H54 (cell line): ENCODE measurements around the gene WIF1.

Experiments used
- DNase-seq: peaks from one replicate; pipeline ENCODE4 v3.0.0; 2011; ENCODE audit warnings: low spot score, mixed read lengths; ENCODE audit not compliant: insufficient read length
- FAIRE-seq: peaks from 3 replicates; lab custom pipeline; 2011; peaks lifted over from hg19 to GRCh38; lab: Jason Lieb, UNC
- POLR2A ChIP-seq: IDR thresholded peaks from 2 replicates; pipeline ENCODE4 v1.6.1; 2011; ENCODE audit warnings: low read depth, mild to moderate bottlenecking, low read length

WIF1 gene

DNA sequence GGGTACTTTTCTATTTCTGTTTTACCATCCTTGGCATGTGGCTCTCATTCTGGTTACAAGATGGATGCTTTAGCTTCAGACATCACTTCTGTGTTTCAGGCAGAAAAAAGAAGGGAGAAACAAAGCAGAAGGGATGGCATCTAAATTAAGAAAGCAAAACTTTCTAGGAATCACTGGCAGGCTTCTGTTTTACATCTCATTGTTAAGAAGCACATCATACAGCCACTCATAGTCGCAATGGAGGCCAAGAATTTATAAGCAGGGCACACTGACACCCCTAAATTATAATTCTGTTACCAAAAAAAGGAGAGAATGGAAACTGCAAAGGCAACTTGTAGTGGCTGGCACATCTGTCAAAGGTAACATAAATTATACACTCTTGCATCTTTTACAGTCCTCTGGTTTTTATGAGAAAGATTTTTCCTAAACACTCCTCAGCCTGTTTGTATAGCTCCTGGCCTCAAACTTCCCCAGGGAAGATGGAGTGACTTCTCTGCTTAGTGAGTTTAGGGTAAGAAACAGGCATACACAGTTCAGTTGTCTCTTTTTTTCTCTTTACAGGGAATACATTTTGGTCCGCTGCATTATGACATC, 26.3 kb upstream of the WIF1 start:
- FAIRE-seq (no peak), DNase-seq (no peak)
- no peak for TF ChIP-seq POLR2A

- no peak for FAIRE-seq
- TF ChIP-seq POLR2A: no peak
Measured at GRCh38 chr12:65140738-65141137, 19.6 kb upstream of the WIF1 start.

DNA sequence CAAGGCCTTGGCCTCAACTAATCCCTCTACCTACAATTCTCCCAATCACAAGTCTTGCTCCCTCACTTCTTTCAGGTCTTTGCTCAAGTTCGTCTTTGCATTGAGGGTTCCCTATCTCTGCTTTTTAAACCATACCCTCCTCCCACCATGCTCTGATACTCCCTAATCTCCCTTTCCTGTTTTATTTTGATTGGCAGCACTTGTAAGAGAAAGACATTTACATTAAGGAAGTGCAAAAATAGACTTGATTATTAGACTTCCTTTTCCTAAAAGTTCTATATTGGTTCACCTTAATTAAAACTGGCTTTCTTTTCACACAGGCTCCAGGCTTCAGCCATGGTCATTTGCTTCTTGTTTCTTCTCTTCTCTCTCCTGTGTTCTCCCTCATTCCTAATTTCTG, 18.3 kb upstream of the WIF1 start:
- FAIRE-seq (no peak), DNase-seq (no peak)

More at GRCh38 chr12:65140738-65141137, 19.6 kb upstream of the WIF1 start:
- no peak for DNase-seq

DNA sequence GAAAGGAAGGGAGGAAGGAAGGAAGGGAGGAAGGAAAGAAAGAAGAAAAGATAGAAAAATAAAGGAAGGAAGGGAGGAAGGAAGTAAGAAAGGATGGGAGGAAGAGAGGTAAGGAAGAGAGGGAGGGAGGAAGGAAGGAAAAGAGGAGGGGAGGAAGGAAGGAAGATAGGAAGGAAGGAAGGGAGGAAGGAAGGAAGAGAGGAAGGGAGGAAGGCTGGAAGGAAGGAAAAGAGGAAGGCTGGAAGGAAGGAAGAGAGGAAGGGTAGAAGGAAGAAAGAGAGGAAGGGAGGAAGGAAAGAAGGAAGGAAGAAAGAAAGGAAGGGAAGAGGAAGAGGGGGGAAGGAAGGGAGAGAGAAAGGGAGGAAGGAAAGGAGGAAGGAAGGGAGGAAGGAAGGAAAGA, 12.8 kb upstream of the WIF1 start:
- TF ChIP-seq POLR2A: no peak
- FAIRE-seq (no peak), DNase-seq (no peak)

More for the DNA sequence above, 18.3 kb upstream of the WIF1 start:
- no peak for TF ChIP-seq POLR2A

DNA sequence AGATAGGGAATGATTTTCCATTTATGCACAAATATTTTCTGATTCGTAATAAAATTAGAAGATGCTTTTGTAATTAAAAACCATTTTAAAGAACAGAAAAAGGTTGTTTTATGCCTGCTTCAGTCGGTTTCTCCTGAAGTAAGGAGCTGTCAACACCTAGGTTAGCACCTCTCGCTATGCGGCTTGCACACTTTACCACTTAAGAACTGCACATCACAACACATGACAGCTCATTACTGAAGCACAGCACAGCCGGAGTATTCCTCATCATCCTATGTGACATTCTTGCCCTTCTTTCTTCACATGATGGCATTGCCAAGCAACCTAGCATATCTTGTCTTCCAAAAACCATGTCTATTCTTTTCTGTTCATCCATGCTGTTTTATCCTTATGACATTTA, 5.4 kb upstream of the WIF1 start:
- no peak for FAIRE-seq
- no peak for TF ChIP-seq POLR2A
- DNase-seq: no peak

- FAIRE-seq (no peak), DNase-seq (no peak)
- no peak for TF ChIP-seq POLR2A
Measured at GRCh38 chr12:65125975-65126374, 4.9 kb upstream of the WIF1 start.

DNA sequence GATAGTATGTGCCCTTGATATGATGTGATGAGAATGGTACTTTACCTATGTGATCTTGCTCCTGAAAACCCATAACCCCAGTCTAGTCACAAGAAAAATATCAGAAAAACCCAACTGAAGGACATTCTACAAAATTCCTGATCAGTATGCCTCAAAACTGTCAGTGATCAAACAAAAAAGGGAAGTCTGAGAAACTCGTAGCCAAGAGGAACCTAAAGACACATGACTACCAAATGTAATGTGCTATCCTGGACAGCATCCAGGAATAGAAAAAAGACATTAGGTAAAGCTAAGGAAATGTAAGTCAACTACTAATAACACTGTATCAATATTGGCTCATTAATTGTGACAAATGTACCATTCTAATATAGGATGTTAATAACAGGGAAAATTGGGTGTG, 4.1 kb upstream of the WIF1 start:
- FAIRE-seq (peak; percentile 27), DNase-seq (no peak)
- TF ChIP-seq POLR2A: no peak

GRCh38 chr12:65123435-65124063, 2.4 kb upstream of the WIF1 start:
- DNase-seq: no peak
- FAIRE-seq: no peak

GRCh38 chr12:65122703-65123102, 1.6 kb upstream of the WIF1 start:
- DNase-seq (no peak), FAIRE-seq (no peak)

More at GRCh38 chr12:65123435-65124063, 2.4 kb upstream of the WIF1 start:
- no peak for TF ChIP-seq POLR2A

DNA sequence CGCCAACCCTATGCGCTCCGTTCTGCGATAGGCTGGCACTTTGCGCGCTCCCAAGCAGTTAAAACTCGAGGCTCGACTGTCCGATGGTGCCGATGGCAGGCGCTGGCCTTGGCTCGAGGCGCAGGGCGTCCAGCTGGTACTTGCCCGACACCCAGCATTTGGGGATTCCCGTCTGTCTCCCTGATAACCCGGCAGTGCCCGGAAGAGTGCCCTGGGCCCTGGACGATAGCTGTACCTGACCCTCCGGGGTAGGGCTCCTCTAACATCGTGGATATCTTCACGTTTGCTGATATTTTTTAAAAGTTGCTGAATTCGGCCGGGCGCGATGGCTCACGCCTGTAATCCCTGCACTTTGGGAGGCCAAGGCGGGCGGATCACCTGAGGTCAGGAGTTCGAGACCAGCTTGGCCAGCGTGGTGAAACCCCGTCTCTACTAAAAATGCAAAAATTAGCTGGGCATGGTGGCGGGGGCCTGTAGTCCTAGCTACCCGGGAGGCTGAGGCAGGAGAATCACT, 908 bp upstream of the WIF1 start:
- no peak for TF ChIP-seq POLR2A
- DNase-seq (no peak), FAIRE-seq (no peak)

More at GRCh38 chr12:65122703-65123102, 1.6 kb upstream of the WIF1 start:
- no peak for TF ChIP-seq POLR2A

DNA sequence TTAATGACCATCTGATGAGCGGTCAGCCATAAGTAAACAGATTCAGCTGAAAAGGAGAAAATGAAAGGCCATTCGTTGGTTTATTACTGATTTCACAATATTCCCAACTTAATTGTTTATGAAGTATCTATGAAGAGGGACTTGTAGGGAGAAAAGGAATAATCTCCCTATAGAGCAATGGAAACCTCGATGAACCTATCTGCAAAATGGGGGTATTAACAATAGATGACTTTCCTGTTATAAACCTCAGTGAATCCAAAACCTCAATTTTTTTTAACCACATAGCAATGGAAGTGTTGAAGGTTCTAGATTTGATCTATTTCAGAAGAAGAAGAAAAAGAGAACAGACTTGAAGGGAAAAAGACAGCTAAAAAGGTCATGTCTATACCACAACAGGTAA, 2.0 kb downstream of the WIF1 start:
- DNase-seq (no peak), FAIRE-seq (no peak)
- TF ChIP-seq POLR2A: no peak

DNA sequence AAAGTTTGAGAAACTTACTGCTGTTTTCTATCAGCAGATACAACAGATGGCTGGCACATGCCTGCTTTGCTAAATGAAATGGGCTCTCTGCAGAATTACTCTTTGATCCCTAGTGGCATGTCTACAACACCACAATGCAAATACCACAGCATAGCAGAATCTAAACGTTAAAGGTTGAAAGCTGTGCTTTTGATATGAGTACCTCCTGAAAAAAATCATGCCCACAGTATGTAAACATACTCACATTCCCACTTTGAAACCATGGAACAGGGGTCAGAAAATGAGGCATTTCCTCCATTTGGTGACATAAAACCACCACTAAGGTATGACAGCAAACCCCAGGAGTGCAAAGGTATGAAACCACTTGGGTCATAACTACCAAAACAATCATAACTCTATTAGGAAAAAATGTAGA, 7.5 kb downstream of the WIF1 start:
- FAIRE-seq: no peak
- no peak for TF ChIP-seq POLR2A
- no peak for DNase-seq

DNA sequence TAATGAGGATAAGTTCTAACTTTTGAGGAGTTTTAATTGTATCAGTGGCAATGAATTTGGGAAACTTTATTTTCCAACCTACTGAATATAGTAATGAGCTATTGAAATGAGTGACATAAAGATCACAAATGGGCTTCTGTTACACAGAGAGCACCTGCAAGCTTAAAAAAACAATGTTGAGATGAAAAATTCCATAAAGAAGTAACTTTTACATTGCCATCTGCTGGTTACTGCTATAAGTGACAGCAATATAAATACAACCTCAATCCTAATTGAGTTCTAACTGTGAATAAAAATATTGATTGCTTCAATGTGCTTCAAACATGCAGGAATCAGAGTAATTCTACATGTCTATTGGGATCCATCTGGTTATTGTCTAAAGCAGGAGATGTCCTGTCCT, 14.2 kb downstream of the WIF1 start:
- FAIRE-seq (peak; percentile 11), DNase-seq (no peak)
- TF ChIP-seq POLR2A: no peak

GRCh38 chr12:65100140-65100539, 21.0 kb downstream of the WIF1 start:
- FAIRE-seq (no peak), DNase-seq (no peak)
- no peak for TF ChIP-seq POLR2A

DNA sequence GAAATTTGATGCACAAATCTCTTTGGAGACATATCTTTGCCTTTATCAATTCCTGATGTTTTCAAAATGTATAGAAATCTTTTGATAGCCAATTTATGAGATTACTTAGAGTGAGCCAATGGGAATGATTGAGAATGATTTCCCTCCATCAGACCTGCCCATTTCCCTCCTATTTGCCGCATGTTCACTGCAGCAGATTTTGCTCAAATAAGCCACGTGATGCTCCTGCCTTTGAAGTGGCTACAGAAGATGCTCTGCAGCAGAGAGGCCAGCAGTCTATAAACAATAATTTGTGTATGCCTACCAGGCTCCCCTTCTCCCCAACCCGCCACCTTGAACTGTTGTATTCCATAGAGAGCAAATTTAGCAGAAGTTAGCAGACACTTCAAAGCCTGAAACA, 21.9 kb downstream of the WIF1 start:
- TF ChIP-seq POLR2A: no peak

More for the DNA sequence above, 21.9 kb downstream of the WIF1 start:
- DNase-seq (no peak), FAIRE-seq (no peak)
